ENCODE data around the gene CUEDC1. TPM values are rescaled to one million over a fixed set of nuclear protein-coding genes. Genes with fewer than 3 reads are reported as not detected.

CUEDC1 gene
- total and polyA plus RNA-seq, 9 of the 15 experiments (the other 6 are each of a cell fraction or from before 2014, with no cell fraction given), result 0.20 to 4.1 (median 1.6) TPM; not detected in 1

DNA sequence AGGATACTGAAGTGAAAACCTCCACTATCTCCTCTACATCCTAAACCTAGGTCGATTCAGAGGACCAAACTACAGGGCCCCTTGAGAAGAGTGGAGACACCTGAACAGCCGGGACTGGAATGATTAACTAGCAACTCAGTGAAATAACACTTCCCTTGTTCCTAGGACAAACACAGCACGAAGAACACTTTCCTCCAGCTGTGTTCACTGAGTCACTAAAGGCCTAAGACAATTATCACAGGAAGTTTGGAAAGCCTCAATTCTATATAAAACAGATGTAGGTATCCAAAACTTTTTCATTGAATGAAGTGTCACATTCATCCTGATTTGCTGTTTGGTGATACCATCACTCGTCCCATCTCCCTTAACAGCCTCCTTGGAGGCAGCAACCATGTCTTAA is 15.5 kb upstream of the CUEDC1 start:
- in situ Hi-C loops (cut with MboI), result no loop called here
- no peak overlapping the region for H3K9ac ChIP-seq (ENCODE audit: insufficient read depth in 1 of 2, low read depth in 2 of 2, low read length in 2 of 2)
- H2AFZ ChIP-seq (ENCODE audit: low read depth, low read length), result no peak overlapping the region
- 16% methylated on average over 4 of the region's 4 CpGs for WGBS (ENCODE audit: insufficient coverage, low coverage, missing lambda C conversion rate)
- no peak overlapping the region for H3K27ac ChIP-seq (ENCODE audit: extremely low read depth, low read depth, low read length)
- POLR2A ChIA-PET, result interaction anchor here (0.9 to 3.3 kb wide), 2 partner anchors 11 to 19 kb away, joined by 3 to 11 read pairs; no protein-coding TSS in a partner anchor
- no peak for DNase-seq (ENCODE audit: extremely low read depth in 1 of 4, low spot score in 3 of 4)
- FAIRE-seq, result no peak
- ATAC-seq, result no peak
- H3K9me3 ChIP-seq (replicated peaks; ENCODE audit: control insufficient read depth, insufficient read depth, low read depth, low read length), result no peaks in the 10 kb centered on the region
- no peaks in the 10 kb centered on the region for H4K20me1 ChIP-seq (replicated peaks; ENCODE audit: control insufficient read depth, insufficient read depth, low read length)
- CTCF ChIA-PET (ENCODE audit: low intra/inter-chr PET ratio), result no interaction called here
- H3K27me3 ChIP-seq (ENCODE audit: control insufficient read depth in 2 of 2, insufficient read depth in 2 of 2, low read length in 2 of 2), result peaks cover 5 to 20% of the 10 kb centered on the region in 2 experiments
- H3K36me3 ChIP-seq (ENCODE audit: control insufficient read depth, insufficient read depth, low read length), result peaks cover 26% of the 10 kb centered on the region; the same call in 2 of the 3 replicates
- no peaks in the 10 kb centered on the region for H3K9me1 ChIP-seq (ENCODE audit: control insufficient read depth, insufficient read depth, low read length)
- intact Hi-C loops (cut with micrococcal nuclease), result no loop called here
- no peak overlapping the region for H3K4me2 ChIP-seq (ENCODE audit: insufficient read depth, low read length)
- no peaks in the 10 kb centered on the region for H3K79me2 ChIP-seq (ENCODE audit: control insufficient read depth, insufficient read depth, low read length)
- BruUV-seq (replicated peaks), result no TSS peak
- H3K4me3 ChIP-seq, result no peak overlapping the region
- no peaks in the 10 kb centered on the region; a peak in 1 of 5 replicates for H3K4me1 ChIP-seq (replicated peaks in 1 of 2; ENCODE audit: control insufficient read depth in 2 of 2, insufficient read depth in 2 of 2, low read length in 2 of 2)
- TF ChIP-seq CBFB (CRISPR knock-in tag; IDR thresholded peaks at IDR 0.05) (no peak), NFIX (CRISPR knock-in tag; IDR thresholded peaks at IDR 0.05; ENCODE audit: low read depth) (no peak), GTF2E2 (tag; IDR thresholded peaks at IDR 0.05) (no peak), PRPF4 (IDR thresholded peaks at IDR 0.05; ENCODE audit: insufficient read depth, low read depth, low read length, poor library complexity, severe bottlenecking) (no peak), CEBPB (tag; IDR thresholded peaks at IDR 0.05) (no peak), ZEB2 (IDR thresholded peaks at IDR 0.05) (no peak), ZNF263 (CRISPR knock-in tag; IDR thresholded peaks at IDR 0.05; ENCODE audit: borderline replicate concordance) (no peak), SREBF2 (CRISPR knock-in tag; IDR thresholded peaks at IDR 0.05) (no peak), FOXA1 (IDR thresholded peaks at IDR 0.05; ENCODE audit: borderline replicate concordance) (no peak)
- TF ChIP-seq, protein P1, sequence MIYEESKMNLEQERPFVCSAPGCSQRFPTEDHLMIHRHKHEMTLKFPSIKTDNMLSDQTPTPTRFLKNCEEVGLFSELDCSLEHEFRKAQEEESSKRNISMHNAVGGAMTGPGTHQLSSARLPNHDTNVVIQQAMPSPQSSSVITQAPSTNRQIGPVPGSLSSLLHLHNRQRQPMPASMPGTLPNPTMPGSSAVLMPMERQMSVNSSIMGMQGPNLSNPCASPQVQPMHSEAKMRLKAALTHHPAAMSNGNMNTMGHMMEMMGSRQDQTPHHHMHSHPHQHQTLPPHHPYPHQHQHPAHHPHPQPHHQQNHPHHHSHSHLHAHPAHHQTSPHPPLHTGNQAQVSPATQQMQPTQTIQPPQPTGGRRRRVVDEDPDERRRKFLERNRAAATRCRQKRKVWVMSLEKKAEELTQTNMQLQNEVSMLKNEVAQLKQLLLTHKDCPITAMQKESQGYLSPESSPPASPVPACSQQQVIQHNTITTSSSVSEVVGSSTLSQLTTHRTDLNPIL (CRISPR knock-in tag; IDR thresholded peaks at IDR 0.05), result no peak
- TF ChIP-seq, protein P2, sequence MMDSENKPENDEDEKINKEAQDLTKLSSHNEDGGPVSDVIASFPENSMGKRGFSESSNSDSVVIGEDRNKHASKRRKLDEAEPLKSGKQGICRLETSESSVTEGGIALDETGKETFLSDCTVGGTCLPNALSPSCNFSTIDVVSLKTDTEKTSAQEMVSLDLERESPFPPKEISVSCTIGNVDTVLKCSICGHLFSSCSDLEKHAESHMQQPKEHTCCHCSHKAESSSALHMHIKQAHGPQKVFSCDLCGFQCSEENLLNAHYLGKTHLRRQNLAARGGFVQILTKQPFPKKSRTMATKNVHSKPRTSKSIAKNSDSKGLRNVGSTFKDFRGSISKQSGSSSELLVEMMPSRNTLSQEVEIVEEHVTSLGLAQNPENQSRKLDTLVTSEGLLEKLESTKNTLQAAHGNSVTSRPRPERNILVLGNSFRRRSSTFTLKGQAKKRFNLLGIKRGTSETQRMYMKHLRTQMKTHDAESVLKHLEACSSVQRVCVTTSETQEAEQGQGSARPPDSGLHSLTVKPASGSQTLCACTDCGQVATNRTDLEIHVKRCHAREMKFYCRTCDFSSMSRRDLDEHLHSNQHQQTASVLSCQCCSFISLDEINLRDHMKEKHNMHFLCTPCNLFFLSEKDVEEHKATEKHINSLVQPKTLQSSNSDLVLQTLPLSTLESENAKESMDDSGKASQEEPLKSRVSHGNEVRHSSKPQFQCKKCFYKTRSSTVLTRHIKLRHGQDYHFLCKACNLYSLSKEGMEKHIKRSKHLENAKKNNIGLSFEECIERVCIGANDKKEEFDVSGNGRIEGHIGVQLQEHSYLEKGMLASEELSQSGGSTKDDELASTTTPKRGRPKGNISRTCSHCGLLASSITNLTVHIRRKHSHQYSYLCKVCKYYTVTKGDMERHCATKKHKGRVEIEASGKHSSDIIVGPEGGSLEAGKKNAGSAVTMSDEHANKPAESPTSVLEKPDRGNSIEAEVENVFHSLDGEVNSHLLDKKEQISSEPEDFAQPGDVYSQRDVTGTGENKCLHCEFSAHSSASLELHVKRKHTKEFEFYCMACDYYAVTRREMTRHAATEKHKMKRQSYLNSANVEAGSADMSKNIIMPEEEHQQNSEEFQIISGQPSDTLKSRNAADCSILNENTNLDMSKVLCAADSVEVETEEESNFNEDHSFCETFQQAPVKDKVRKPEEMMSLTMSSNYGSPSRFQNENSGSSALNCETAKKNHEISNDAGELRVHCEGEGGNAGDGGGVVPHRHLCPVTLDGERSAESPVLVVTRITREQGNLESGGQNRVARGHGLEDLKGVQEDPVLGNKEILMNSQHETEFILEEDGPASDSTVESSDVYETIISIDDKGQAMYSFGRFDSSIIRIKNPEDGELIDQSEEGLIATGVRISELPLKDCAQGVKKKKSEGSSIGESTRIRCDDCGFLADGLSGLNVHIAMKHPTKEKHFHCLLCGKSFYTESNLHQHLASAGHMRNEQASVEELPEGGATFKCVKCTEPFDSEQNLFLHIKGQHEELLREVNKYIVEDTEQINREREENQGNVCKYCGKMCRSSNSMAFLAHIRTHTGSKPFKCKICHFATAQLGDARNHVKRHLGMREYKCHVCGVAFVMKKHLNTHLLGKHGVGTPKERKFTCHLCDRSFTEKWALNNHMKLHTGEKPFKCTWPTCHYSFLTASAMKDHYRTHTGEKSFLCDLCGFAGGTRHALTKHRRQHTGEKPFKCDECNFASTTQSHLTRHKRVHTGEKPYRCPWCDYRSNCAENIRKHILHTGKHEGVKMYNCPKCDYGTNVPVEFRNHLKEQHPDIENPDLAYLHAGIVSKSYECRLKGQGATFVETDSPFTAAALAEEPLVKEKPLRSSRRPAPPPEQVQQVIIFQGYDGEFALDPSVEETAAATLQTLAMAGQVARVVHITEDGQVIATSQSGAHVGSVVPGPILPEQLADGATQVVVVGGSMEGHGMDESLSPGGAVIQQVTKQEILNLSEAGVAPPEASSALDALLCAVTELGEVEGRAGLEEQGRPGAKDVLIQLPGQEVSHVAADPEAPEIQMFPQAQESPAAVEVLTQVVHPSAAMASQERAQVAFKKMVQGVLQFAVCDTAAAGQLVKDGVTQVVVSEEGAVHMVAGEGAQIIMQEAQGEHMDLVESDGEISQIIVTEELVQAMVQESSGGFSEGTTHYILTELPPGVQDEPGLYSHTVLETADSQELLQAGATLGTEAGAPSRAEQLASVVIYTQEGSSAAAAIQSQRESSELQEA (IDR thresholded peaks at IDR 0.05; ENCODE audit: low read depth), result no peak
- TF ChIP-seq, protein P3, sequence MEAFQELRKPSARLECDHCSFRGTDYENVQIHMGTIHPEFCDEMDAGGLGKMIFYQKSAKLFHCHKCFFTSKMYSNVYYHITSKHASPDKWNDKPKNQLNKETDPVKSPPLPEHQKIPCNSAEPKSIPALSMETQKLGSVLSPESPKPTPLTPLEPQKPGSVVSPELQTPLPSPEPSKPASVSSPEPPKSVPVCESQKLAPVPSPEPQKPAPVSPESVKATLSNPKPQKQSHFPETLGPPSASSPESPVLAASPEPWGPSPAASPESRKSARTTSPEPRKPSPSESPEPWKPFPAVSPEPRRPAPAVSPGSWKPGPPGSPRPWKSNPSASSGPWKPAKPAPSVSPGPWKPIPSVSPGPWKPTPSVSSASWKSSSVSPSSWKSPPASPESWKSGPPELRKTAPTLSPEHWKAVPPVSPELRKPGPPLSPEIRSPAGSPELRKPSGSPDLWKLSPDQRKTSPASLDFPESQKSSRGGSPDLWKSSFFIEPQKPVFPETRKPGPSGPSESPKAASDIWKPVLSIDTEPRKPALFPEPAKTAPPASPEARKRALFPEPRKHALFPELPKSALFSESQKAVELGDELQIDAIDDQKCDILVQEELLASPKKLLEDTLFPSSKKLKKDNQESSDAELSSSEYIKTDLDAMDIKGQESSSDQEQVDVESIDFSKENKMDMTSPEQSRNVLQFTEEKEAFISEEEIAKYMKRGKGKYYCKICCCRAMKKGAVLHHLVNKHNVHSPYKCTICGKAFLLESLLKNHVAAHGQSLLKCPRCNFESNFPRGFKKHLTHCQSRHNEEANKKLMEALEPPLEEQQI (IDR thresholded peaks at IDR 0.05), result no peak
